IPS DF 4.7 (cell line): ENCODE results near the gene CRIM1.

ENCODE experiments used
- DNase-seq: peaks from one replicate; pipeline ENCODE4 v3.0.0-alpha.2; 2013; ENCODE audit warnings: low spot score; ENCODE audit errors: extremely low read depth

Gene CRIM1

DNA sequence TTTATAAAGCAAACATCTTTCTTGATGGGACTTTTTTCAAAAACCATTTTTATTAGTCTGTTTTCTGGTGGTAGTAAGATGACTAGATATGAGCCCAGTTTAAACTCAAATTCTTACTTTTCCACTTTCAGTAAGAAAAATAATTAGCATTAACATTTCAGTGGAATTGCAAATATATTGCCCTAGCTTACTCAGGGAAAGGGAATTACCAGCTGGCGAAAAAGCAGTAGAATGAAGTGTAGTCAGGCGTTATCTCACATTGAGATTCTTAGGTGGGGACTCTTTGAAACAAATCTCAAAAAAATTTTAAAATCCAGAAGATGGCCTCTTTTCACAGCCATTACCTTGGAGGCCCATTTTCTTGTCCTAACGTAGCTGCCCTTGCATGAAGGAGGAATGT lies 65.8 kb downstream of the CRIM1 start:
- no peak for DNase-seq

DNA sequence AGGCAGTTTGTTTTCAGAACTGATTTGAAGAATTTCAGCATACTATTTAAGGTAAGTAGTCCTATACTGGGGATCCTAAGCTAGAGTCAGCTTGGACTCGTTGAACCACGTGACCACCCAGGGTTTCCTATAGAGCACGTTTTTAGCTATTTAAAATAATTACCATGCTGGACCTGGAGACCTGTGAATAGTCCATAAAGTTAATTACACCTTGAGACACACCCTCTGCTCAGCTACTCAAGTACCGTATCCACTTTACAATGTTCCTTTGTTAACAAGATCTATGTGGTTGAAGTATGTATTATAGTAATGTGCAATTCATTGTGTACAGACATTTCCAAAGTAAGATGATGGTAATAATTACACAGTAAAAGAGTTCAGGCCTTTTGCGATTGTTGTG lies 67.6 kb downstream of the CRIM1 start:
- DNase-seq = no peak

DNA sequence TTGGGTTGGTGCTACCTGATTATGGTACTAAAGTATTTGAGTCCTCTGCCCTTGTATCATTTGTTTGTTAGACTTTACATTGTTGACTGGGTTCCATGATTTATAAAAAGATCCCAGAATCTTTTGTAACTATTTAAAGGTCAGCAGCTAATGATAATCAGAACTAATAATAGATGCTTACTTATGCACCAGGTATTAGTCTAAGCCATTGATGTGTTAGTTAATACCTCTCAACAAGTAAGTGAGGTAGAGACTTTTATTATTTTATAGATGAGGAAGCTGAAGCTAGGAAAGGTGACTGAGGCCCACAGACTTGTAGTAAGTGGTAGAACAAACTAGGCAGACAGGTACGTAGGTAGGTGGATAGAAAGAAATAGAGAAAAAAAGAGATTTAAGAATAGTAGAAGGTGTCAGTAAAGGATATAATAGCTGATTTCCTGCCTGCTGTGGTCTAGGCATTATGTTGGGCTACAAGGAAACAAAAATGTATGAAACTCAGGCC lies 68.1 kb downstream of the CRIM1 start:
- no peak for DNase-seq

DNA sequence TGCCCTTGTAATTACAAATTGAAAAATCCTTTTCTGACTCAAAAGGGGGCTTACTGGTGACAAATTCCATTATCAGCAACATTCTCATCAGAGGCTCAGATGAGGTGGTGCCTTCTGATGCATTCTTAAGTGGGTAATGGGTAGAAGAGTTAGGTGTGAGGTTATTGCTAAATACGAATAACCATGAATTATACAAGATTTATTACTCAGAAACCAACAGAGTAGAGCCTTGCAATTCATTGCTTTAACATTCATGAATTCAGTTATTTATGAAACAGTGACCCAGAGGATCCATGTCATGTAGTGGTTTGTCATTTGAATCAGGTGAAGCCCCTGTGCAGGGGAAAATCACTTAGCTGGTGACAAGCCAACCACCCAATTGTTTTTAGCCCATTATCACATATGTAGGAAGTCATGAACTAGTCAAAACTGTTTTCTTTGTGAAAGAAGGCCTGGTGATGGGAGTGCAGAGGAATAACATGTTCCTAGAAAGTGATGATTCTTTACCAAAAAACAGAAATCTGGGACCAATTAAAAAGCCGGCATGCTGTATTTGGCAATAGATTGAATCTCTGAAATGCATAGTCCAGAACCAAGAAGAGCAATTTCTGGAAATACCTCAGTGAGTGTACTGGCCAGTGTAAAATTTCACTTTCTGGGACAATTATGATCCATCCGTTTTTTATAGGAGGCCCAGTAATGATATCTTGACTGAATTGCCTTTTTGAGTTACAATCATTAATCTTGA lies 70.2 kb downstream of the CRIM1 start:
- DNase-seq = no peak

DNA sequence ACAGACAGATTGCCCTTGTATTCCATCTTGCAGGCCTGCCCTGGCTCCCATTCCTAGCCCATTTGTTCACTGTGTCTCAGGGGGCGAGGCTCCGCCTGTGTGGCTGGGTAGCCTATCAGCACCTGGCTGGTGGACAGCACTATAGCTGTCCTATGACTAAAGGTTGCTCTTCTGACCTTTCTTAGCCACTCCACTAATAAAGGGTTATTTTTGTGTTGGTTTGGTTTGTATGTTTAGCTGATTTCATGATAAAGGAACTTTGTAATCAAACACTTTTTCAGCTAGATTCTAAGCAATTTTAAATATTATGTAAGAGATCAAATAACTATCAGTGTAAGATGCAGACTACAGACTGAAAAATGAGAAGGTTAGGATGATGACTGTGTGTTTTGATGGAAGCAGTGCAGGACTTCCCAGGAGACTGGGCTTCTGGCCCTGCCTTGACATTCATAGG lies 72.2 kb downstream of the CRIM1 start:
- no peak for DNase-seq

DNA sequence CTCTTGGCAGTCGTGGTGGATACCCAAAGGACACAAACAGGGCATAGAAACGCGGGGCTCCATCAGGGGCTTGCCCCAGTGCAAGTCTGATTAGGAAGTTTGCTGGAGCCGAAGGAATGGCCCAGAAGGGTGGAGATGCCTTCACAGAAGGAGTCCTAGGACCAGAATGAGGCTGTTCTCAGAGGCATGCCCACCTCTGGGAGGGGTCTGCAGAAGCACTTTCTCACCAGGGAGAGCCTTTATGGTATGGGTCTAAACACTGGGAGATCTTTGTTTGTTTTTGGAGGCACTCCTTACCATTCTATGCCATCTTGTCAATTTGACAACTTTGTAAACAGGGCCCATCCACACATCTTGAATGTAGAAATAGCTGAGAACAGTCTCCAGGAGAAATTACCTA lies 75.0 kb downstream of the CRIM1 start:
- DNase-seq = no peak

DNA sequence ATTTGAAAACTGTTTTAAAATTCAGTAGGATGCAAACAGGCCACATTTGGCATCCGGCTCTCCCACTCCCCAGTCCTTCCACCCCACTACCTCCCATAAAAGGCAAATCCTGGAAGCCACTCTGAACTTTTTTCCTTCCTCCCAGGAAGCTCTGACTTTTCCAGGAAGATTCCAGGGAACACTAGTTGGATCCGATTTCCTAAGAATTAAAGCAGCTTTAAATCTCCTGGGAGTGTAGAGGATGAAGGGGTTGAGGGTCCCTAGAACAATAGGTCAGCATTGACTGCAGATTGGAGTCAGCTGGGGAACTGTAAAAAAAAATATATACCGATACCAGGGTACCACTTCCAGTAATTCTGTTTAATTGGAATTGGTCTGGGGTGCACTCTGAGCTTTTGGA lies 76.9 kb downstream of the CRIM1 start:
- no peak for DNase-seq

DNA sequence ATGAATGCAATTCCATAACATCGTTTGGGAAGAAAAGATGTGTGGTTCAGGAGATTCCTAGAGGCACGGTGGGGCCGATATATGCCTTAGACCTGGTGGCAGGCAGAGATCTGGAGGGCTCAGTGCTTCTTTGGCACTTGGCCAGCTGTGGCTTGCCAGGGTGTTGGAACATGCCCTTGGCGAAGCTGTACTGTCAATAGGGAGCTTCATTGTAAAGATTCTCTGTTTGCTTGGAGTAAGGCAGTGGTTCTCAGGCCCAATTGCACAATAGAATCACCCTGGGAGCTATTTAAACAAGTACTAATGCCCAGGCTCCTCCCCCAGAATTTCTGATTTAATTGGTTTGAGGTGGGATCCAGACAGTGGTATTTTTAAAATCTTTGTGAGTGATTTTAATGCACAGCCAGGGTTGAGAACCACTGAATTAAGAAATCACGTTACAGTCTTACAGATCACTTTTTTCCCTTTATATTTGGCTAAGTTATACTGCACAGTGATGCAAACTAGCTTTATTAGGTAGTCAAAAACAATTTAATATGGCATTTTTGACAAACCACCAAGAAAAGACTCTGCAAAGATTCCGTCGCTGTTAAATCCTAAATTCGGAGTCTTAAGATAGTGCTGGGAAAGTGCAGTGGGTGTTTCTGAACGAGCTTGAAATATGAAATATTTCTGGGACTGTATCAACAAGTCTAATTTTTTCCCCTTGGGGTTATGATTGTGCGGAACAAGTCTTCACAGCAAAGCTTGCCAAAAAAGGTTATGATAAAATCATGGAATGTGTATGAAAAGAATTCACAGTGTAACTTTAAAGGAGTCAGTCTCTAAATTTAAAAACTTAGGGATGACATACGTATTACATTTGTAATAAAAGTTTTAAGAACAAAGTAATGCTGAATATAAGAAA lies 78.0 kb downstream of the CRIM1 start:
- DNase-seq = no peak

DNA sequence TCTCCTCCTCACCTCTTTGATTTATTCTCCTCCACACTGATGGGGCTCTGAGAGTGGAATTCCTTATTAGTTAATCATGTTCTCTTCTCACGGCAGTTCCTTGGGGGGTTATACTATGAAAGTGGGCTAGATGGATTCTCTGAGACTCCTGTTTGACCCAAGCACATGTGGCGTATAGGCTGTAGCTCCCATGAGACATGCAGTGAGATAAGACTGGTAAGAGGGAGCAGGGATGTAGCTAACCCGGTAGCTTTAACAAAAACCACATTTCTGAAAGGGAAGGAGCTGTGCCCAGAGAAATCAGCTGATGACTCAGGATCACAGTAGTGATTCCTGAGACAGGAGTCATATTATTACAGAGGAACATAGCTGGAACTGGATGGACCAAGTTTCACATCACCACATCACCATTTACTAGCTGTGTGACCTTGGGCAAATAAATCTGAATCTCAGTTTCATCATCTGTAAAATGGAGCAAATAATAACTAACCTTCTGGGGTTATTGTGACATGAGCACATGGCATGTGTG lies 82.9 kb downstream of the CRIM1 start:
- DNase-seq = no peak

DNA sequence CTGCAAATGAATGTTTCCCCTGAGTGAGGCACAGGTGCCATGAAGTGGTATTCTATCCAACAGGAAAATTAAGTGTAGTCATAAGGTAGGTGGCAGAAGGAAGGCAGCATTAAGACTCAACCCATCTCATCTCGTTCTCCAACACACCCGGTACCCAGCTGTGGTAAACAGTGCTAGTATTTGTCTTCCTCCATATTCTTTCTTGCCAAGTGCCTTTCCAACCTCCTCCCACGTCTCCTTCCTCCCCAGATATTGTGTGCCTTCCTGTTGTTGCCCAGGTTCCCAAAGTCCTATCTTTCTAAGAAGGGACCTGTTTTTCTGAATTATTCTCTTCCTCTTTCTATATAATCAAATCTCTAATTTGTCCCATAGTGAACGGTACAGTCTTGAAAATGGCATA lies 83.5 kb downstream of the CRIM1 start:
- no peak for DNase-seq

DNA sequence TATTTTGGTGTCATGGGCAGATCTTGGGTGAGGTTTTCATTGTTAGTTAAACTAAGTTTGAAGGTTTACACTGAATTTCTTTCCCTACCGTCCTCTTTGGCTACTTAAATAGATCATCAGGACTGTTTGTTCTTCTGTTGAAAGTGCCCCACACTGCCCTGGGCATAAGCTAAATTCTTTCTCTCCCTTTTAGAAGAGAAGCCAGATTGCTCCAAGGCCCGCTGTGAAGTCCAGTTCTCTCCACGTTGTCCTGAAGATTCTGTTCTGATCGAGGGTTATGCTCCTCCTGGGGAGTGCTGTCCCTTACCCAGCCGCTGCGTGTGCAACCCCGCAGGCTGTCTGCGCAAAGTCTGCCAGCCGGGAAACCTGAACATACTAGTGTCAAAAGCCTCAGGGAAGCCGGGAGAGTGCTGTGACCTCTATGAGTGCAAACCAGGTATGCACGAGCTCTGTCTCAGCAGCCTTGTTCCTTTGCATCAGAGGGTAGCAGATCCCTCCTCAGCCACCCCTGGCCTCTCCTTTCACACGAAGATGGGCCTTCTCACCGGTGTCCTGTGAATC lies 85.6 kb downstream of the CRIM1 start:
- DNase-seq = no peak

DNA sequence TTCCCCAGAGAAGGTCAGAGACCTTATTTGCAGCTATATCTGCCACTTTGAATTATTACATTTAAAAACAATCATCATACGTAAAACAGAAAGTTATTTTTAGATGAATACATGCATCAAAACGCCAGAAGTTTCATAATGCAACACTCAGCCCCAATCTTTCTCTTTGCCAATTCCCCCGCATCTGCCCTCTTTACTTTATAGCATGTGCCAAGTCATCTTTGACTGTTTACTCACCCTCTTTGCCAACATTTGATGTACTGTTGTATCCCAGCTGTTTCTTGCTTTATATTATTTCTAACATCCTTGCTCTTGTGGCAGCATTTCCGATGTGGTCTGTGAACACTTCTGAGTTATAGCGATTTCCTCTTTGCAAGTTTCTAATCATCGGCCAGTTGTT lies 86.2 kb downstream of the CRIM1 start:
- DNase-seq = no peak

DNA sequence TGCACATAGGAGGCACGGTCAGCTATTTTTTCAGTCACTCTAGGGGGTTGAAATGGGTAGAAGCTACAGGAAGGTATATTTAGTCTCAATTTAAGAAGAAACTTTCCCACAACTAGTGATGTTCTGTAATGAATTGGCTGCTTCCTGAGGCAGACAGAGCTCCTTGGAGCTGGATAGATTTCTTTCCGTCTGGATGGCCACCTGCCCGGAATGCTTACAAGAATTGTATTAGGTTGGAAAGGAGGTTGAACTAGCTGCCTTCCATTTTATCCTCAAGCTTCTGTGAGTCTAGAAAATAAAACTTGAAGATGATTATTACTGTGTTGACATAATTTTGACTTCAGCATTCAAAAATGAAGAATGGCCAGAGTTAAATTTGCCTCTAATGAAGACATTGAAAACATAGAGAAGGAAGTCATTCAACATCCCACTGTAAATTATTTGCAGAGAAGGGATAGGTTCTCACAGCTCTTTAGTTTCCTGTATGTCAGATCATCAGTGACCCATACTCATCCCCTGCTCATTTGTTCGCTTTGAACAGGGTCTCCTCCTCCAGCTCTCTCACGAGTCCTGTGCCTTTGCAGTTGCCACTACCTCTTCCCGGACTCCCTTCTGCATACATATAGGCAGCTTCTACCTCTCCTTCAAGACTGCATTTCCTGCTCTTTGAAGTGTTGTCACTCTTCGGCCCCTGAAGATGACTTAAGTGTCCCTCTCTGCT lies 88.8 kb downstream of the CRIM1 start:
- no peak for DNase-seq

DNA sequence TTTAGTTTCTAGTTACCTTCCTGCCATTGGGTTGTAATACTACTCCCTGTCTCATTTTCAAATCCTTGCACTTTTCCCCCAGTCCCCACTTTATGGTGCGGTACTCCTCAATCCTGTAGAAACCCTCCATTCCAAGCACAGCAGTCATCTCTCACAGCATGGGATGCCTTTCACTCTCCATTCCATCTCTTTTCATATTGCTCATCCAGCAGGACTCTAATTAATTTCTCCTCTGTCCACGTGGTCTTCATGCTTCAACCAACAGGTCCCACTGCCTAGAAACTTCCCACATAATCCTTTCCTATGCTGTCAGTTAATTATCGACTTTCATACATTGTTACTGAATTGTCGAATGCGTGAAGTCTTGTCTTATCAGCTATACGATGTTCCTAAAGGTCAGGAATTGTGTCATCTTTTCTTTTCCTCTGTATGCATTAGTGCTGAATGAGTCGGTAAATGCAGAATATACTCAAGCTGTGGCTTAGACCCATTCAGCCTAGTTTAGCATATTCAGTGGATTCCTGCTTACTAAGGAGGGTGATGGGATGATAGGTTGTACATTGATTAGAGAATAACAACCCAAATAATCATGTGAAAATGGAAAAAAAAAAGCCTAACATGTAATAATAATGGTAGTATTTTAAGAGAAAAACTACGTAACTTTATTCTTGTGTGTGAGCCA lies 89.7 kb downstream of the CRIM1 start:
- no peak for DNase-seq

DNA sequence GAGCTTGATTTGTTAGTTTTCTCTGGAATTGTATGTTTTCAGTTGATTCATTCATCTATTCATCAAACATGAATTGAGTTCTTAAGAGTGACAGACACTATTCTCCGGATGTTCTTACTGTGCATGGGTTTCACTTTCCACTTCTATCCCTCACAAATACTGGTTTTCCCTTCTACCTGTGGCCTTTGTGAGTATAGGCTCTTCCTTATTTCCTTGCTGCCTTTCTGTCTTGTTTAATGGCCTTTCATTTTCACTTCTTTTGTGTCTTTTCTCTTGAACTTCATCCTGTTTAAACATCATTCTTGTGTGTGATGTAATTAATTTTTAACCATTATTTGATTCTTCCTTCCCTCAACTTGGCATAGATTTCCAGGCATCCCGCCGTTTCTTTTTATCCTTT lies 90.7 kb downstream of the CRIM1 start:
- DNase-seq = no peak

DNA sequence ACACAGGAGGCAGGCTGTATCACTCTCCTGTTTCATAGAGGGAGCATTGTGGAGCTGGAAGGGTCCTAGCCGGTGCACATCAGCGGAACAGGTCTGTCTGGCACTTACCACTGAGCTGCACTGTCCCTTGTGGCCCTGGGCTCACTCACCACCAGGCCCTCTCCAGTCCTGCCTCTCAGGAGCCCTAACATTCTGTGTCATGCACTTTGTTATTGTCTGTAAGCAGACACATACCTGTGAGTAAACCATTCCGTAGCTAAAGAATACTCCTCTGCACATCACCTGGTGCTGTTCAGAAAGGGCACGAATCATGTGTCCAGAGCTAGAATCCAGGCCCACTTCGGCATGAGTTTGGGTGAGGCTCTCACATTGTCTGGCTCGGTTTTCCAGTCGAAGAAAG lies 93.6 kb downstream of the CRIM1 start:
- no peak for DNase-seq

DNA sequence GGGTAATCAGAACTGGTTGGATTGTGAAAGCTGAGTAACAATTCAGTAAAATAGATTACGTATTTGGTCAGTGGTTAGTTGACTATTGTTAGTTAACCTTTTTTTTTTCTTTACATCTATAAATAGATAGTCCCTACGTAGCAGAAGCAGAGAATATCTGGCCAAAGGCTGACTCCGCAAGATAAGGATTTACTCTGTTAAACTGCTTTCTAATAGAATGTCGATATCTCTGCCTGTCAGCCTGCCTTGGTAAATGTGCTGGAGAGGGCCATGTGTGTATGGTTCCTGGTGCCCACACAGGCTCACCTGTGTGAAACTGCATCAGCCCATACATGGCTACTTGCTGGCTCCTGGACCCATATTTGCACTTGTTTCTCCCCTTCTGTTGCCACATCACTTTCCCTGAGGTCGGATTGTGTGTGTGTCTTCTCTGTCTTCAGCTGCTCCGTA lies 94.4 kb downstream of the CRIM1 start:
- DNase-seq = no peak

DNA sequence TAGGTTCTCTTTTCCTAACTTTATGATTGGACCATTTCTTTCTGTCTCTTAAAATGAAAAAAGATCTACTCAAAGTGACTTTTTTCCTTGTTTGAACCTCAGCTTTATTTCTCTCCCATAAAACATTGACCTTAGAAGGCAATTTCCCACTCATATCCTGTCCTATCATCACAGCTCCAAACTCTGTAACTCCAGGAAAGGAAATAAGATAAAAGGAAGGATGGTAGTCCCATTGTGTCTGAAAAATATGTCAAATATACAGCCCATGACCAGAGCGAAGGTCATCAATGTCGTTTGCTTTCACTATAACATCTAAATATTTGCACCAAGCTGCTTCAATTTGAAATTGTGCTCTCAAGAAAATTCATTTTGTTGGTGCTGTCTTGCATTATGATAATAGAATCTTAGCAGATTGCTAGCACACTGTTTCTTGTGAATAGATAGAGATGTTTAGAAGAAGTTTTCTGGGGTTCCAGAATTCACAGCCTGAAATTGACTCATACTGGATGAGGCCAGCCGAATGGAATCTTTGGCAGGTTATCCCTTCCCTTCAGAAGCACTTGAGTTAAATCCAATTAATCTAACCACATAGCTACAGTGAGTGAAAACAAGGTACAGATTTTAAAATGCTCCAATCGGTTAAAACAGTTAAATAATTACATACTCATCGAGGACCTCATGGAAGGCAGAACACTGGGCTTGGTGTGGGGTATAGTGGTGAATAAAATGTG lies 95.1 kb downstream of the CRIM1 start:
- no peak for DNase-seq

DNA sequence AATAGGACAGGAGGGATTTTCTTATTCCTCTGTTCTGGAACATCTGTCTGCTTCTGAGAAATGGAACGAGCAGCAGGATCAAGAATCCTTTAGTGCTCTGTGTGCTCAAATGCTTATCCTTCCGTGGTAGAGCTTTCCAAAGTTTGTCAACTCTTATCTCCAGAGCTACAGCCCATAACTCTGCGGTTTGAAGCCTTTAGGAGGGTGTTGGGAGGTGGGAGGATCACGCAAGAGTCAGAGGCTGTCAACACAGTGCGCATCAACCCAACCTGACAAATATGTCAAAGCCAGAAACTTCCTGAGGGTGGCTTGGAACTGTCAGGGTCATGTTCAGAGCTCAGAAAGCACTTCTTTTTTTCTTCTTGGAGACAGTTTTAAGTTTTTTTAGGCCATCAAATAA lies 95.9 kb downstream of the CRIM1 start:
- no peak for DNase-seq

DNA sequence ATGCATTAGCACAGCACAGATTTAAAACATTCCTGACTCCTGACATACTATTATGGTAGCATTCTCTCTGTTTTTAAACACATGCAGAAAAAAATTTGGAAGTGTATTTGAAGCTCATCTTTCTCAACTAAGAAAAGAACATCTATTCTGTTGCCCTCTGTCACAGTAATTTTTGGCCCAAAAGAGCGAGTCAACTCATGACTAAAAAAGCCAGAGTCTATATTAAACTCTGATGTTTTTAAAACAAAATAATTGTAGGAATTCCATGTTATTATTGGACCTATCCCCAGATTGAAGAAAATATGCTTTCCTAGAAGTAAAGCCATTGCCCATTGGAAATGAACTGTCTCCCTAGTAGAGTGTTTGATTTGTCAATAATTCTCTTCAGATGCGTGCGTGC lies 96.7 kb downstream of the CRIM1 start:
- no peak for DNase-seq
